Activated B cell treated with CpG ODN at 0.5 μM for 24 hours (primary cell): ENCODE measurements around the gene GAST. TPM values are rescaled to one million over a fixed set of nuclear protein-coding genes. Genes with fewer than 3 reads are reported as not detected.
"Not testable (repeated sequence)": the region's sequence is repeated elsewhere in the genome, so short reads cannot be mapped to it uniquely, and the experiment has no call there.

ENCODE experiments used
- ATAC-seq: fragments of 200-7000 bp; cut with Tn5 transposase; one replicate; pipeline ENCODE4 v1.10.0; 2021; ENCODE audit warnings: low read depth, mild to moderate bottlenecking, moderate library complexity
- CTCF ChIA-PET: fragments of 350-600 bp; sonication (Branson Sonifier 250); formaldehyde crosslinking; loops from one replicate; lab custom pipeline; 2021; ENCODE audit warnings: antibody characterized with exemption; lab: Charles Lee
- POLR2A ChIA-PET: fragments of 350-600 bp; sonication (Branson Sonifier 250); formaldehyde crosslinking; loops from one replicate; lab custom pipeline; 2021; ENCODE audit warnings: antibody characterized with exemption; lab: Charles Lee
- DNase-seq: peaks from one replicate; pipeline ENCODE4 v3.0.0; 2022
- H3K27ac Mint-ChIP-seq: one replicate; pipeline ENCODE4 v1.8.0; 2020; ENCODE audit warnings: mixed read lengths
- H3K27me3 Mint-ChIP-seq: one replicate; pipeline ENCODE4 v1.8.0; 2021; ENCODE audit warnings: mixed read lengths
- H3K36me3 Mint-ChIP-seq: one replicate; pipeline ENCODE4 v1.8.0; 2021; ENCODE audit warnings: low read depth, mixed read lengths
- H3K4me1 Mint-ChIP-seq: one replicate; pipeline ENCODE4 v1.8.0; 2021; ENCODE audit warnings: mixed read lengths
- H3K4me3 Mint-ChIP-seq: one replicate; pipeline ENCODE4 v1.8.0; 2020; ENCODE audit warnings: mild to moderate bottlenecking, mixed read lengths
- H3K9me3 Mint-ChIP-seq: one replicate; pipeline ENCODE4 v1.8.0; 2020; ENCODE audit warnings: mixed read lengths
- CTCF ChIP-seq: fragments of 200-600 bp; IDR thresholded peaks from one replicate; pipeline ENCODE4 v1.8.0; 2022; ENCODE audit warnings: antibody characterized with exemption, mild to moderate bottlenecking
- intact Hi-C: fragments of 100-400 bp; cut with micrococcal nuclease; formaldehyde crosslinking; loops from one replicate; pipeline ENCODE4 v1.15.1; 2024
- total RNA-seq: library from RNA; stranded (reverse); gene quantifications from 2 replicates; pipeline ENCODE4 v1.2.3, GENCODE V29; 2022

GAST gene
- total RNA-seq, 1 donor from 2014 or later: not detected

GRCh38 chr17:41672153-41672552, 40.0 kb upstream of the GAST start:
- DNase-seq (no peak), ATAC-seq (no peak)
- Mint-ChIP-seq H3K4me3 (no peak overlapping the region), H3K27ac (no peak overlapping the region), H3K9me3 (peaks cover 4% of the 10 kb centered on the region), H3K27me3 (no peaks in the 10 kb centered on the region), H3K4me1 (peaks cover 47% of the 10 kb centered on the region), H3K36me3 (peaks cover 3% of the 10 kb centered on the region)
- POLR2A ChIA-PET: interaction anchor here (0.6 to 3.2 kb wide), 3 partner anchors 17 to 1117 kb away, joined by 3 to 31 read pairs (median 6); partner anchors contain the start of gene EIF1
- CTCF ChIA-PET: no interaction called here
- intact Hi-C loops: no loop called here
- no peak for TF ChIP-seq CTCF

DNA sequence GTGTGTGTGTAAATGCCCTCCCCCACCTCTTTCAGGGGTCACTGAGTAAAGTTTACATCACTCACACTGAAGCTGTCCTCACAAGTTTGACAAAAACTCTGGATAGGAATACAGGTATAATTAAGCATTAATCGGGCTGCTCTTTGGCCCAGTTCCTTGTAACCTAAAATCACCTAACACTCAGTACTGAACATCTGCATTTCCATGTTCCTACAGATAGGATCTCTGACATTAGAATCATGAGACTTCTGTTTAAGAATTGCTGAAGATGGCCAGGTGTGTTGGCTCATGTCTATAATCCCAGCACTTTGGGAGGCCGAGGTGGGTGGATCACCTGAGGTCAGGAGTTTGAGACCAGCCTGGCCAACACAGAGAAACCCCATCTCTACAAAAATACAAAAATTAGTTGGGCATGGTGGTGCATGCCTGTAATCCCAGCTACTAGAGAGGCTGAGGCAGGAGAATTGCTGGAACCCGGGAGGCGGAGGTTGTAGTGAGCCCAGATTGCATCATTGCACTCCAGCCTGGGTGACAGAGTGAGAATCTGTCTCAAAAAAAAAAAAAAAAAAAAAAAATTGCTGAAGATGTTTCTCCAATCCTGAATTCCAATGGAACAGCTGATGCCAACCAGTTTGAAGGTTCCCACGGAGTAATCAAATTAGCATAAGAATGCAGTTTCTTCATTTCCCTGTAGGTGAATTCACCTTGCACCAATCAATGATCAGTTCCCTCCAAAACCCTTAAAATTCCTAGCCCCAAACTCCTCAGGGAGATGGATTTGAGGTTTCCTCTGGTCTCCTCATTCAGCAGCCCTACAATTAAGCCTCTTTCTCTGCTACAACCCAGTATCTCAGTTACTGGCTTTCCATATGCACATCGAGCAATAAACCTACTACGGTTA, 36.7 kb upstream of the GAST start:
- H3K27me3 Mint-ChIP-seq, H3K9me3 Mint-ChIP-seq, H3K36me3 Mint-ChIP-seq, ATAC-seq, DNase-seq: not testable (repeated sequence)
- ChIA-PET POLR2A (interaction anchor here (0.5 to 8.5 kb wide), 7 partner anchors 8 to 1095 kb away, joined by 3 to 421 read pairs (median 6); partner anchors contain the start of genes EIF1 and KRT20), CTCF (interaction anchor here (0.7 to 6.3 kb wide), 5 partner anchors 8 to 21 kb away, joined by 3 to 71 read pairs (median 9); partner anchors contain the start of gene EIF1)
- peak overlapping the region; percentile 90 for H3K27ac Mint-ChIP-seq
- H3K4me3 Mint-ChIP-seq: peak overlapping the region; percentile 74
- intact Hi-C loops: loop anchor here (1.0 kb wide), 3 partner anchors 9 to 1353 kb away; partner anchors contain the start of gene EIF1
- H3K4me1 Mint-ChIP-seq: peaks cover 49% of the 10 kb centered on the region

DNA sequence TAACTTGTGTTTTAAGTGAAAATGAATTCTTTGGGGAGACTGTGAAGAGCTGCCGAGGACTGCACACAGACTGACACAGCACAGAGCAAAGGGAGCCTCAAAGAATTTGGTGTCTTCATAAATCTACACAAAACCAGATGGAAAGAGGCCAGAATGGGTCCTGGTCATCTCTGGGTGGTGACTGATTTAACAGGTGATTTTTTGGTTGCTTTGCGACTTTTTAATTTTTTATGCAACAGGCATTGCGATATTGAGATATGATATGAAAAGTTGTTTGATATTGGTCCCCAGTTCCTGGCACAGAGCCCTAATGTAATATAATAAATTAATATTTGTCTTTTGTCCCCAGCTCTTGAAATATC, 36.1 kb upstream of the GAST start:
- POLR2A ChIA-PET: interaction anchor here (0.5 to 8.5 kb wide), 7 partner anchors 8 to 1096 kb away, joined by 3 to 421 read pairs (median 6); partner anchors contain the start of genes EIF1 and KRT20
- Mint-ChIP-seq H3K9me3 (peaks cover 4% of the 10 kb centered on the region), H3K27ac (peak overlapping the region; percentile 90), H3K4me3 (peak overlapping the region; percentile 74), H3K36me3 (peaks cover 3% of the 10 kb centered on the region), H3K27me3 (no peaks in the 10 kb centered on the region), H3K4me1 (peaks cover 48% of the 10 kb centered on the region)
- CTCF ChIA-PET: interaction anchor here (0.7 to 6.3 kb wide), 5 partner anchors 8 to 20 kb away, joined by 3 to 71 read pairs (median 9); partner anchors contain the start of gene EIF1
- DNase-seq: no peak
- TF ChIP-seq CTCF: no peak
- intact Hi-C loops: loop anchor here (1.0 kb wide), 3 partner anchors 10 to 1354 kb away; partner anchors contain the start of gene EIF1
- no peak for ATAC-seq

DNA sequence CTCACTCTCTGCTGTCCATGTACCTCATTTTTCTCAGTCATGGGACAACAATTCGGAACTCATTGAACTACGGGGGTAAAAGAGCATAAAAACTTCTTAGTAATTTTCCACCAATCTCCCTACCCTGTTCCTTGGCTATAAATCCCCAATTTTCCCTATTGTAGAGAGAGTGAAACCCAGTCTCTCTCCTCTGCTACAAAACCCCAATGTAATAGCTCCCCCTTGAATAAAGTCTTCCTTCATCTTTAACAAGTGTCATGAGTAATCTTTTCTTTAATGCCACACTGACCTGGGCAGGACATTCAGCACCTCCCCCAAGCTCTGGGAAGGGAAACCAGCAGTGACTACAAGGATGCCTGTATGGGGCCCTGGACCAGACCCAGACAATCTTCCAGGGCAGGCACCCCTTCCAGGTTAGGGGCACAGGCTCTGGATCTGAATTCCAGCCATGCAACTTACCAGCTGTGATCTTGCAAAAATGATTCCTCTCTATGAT, 33.7 kb upstream of the GAST start:
- Mint-ChIP-seq H3K27me3 (no peaks in the 10 kb centered on the region), H3K27ac (peak overlapping the region; percentile 91), H3K9me3 (peaks cover 4% of the 10 kb centered on the region), H3K4me1 (peaks cover 45% of the 10 kb centered on the region), H3K36me3 (peaks cover 3% of the 10 kb centered on the region), H3K4me3 (peak overlapping the region; percentile 80)
- ChIA-PET POLR2A (interaction anchor here (0.6 to 8.5 kb wide), 13 partner anchors 9 to 1360 kb away, joined by 3 to 421 read pairs (median 4); partner anchors contain the start of genes ATP6V0A1, EIF1 and JUP), CTCF (interaction anchor here (1.1 to 6.3 kb wide), 6 partner anchors 10 to 17 kb away, joined by 8 to 71 read pairs (median 16); partner anchors contain the start of gene EIF1)
- intact Hi-C loops: no loop called here
- no peak for TF ChIP-seq CTCF
- DNase-seq: no peak
- peak; percentile 15 for ATAC-seq

GRCh38 chr17:41678907-41679739, 33.0 kb upstream of the GAST start:
- H3K4me1 Mint-ChIP-seq: peaks cover 45% of the 10 kb centered on the region
- CTCF ChIA-PET: interaction anchor here (1.1 to 6.3 kb wide), 5 partner anchors 11 to 16 kb away, joined by 8 to 71 read pairs (median 17); partner anchors contain the start of gene EIF1
- H3K4me3 Mint-ChIP-seq: peak overlapping the region; percentile 80
- H3K36me3 Mint-ChIP-seq: peaks cover 3% of the 10 kb centered on the region
- intact Hi-C loops: no loop called here
- TF ChIP-seq CTCF: no peak
- H3K27ac Mint-ChIP-seq: peak overlapping the region; percentile 91
- ATAC-seq (peak; percentile 57), DNase-seq (no peak)
- H3K9me3 Mint-ChIP-seq: peaks cover 4% of the 10 kb centered on the region
- no peaks in the 10 kb centered on the region for H3K27me3 Mint-ChIP-seq
- POLR2A ChIA-PET: interaction anchor here (0.6 to 8.5 kb wide), 9 partner anchors 12 to 1361 kb away, joined by 3 to 421 read pairs (median 4); partner anchors contain the start of genes ATP6V0A1, EIF1 and JUP
